Stimulated activated CD4-positive, alpha-beta T cell treated with anti-CD3 and anti-CD28 coated beads, Interleukin-15, amount 100 ng/mL, for 24 hours (primary cell): ENCODE data around the gene ISCA1.

Experiments
- DNase-seq: peaks from one replicate; pipeline ENCODE4 v3.0.0-alpha.2; 2020

ISCA1 gene

DNA sequence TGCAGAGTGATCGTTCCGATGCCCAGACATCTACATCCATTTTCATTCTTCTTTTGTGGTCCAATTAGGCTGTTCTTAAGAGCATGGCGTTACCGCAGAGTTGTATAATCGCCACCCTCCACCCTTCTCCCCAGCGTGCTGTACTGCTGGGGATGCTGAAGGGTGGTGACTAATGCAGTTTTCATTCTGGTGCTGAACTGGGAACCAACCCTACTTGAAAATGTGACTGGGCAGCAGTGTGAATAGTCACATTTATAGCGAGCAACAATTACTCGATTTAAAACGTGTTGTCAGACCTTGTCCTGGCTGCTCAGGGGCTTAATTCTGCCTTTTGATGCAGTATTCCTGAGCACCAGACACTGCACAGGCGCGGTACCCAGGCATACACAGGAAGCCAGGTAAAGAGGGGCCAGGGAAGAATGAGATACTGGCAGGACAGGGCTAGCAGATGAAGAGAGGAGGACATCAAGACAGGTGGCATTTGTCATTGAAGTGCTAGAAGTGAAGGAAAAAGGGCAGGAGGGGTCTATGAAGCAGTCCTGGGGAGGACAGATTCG lies 719 bp upstream of the ISCA1 start:
- no peak for DNase-seq

DNA sequence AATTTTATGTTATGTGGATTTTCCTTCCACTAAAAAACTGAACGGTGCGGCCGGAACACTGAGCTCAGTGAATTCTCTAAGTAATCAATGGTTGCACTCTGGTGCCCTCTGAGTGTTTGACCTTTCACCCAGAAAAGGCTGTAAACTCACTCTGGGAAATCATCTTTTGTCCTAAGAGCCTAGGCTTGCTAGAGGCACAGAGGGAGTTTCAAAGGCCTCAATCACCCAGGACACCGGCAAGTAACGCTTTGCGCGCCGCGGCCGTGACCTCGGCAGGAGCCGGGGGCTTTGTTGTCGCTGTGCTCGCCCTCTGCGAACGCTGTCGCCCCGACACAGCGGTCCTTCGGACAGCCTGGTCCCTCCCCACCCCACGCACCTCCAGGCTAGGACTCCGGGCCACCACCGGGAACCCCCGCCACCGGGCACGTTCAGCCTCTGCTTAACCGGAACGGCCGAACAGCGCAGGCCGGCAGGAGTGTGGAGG lies 703 bp downstream of the ISCA1 start:
- DNase-seq = no peak

- DNase-seq = no peak
Measured at GRCh38 chr9:86280580-86280979, 1.8 kb downstream of the ISCA1 start.

DNA sequence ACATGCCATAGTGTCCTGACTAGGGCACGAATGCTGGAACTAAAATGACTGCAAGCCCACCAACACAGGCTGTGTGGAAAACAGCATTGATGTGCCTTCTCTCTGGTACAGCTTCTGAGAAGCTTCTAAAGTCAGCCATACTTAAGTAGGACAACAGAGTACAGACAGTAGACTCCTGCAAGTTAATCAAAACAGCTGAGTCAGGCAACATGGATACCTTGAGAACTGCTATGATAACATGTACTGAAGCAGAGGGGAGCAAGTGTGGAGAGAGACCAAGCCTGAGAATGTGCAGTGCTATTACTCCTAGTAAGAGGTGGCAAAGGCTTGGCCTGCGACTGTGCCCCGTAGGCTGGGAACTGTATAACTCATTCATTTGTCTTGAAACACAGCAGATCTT lies 2.5 kb downstream of the ISCA1 start:
- DNase-seq = no peak

DNA sequence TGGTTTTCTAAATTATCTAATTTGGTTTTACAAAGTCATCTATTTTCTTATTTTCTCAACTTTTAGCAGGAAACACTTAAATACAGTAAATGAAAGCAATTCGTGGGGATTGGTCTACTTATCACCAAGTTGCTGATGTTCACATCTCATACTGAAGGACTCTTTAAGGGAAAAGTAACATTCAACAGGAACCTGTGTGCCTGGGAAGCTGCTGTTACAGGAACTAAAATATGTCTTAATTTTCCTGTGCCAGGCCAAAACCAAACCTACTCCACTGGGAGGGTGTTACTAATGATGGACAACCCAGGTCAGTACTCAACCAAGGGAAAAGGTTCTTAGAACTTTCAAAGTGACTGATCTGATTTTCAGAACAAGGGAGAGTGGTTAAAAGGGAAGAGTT lies 5.3 kb downstream of the ISCA1 start:
- no peak for DNase-seq

- no peak for DNase-seq
Measured at GRCh38 chr9:86275962-86276361, 6.4 kb downstream of the ISCA1 start.

- DNase-seq = no peak
Measured at GRCh38 chr9:86274821-86275643, 7.3 kb downstream of the ISCA1 start.

GRCh38 chr9:86272221-86272620 lies 10.1 kb downstream of the ISCA1 start:
- DNase-seq = no peak

- DNase-seq = no peak
Measured at GRCh38 chr9:86263876-86264275, 18.5 kb downstream of the ISCA1 start.

DNA sequence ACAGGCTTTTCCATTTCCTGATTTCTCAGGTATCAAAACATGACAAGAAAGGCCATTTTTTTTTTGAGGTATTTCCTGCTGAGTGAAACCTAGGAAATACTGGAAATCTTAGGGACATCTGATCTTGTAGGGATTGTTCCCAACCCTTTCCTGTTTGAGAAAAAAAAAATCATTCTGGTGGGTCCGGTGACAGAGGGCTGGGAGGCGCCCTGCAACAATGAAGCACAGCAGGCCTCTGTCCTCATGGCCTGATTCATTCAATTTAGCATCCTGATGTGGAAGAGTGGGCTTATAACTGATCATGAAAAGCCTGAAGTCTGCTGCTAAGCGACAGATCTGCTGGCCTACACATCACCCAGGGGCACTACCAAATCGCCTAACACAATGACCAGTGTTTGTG lies 19.8 kb downstream of the ISCA1 start:
- no peak for DNase-seq

GRCh38 chr9:86259557-86259956 lies 22.8 kb downstream of the ISCA1 start, which contains the start of gene C9orf153:
Gene C9orf153, minus strand, starts transcription at chr9:86259657. Its CDS starts 30,054 bp downstream, at chr9:86229603.
- no peak for DNase-seq

GRCh38 chr9:86257391-86257790 lies 24.9 kb downstream of the ISCA1 start:
- no peak for DNase-seq

DNA sequence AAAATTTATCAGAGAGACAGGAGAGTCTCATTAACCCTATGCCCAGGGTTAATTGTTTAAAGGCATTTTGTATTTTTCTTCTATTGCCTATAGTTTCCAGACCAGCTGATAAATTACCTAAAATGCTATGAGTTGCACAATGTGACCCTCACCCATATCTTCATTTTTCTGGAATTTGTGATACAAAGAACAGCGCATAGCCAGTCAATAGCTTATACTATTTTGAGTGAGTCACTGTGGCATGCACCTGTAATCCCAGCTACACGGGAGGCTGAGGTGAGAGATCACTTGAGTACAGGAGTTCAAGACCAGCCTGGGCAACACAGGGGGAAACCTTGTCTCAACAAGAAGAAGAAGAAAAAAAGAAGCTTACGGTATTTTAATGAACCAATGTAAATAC lies 25.7 kb downstream of the ISCA1 start:
- no peak for DNase-seq

DNA sequence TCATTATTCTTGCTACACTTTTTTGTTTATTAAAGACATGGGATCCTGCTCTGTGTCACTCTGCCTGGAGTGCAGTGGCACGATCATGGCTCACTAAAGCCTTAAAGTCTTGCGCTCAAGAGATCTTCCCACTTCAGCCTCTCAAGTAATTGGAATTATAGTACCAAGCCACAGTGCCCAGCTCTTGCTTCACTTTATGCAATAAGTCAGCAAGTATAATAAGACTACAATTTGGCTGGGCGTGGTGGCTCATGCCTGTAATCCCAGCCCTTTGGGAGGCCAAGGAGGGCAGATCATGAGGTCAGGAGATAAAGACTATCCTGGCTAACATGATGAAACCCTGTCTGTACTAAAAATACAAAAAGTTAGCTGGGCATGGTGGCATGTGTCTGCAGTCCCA lies 28.8 kb downstream of the ISCA1 start:
- no peak for DNase-seq

- no peak for DNase-seq
Measured at GRCh38 chr9:86252870-86253269, 29.5 kb downstream of the ISCA1 start.

- no peak for DNase-seq
Measured at GRCh38 chr9:86250123-86250522, 32.2 kb downstream of the ISCA1 start.

DNA sequence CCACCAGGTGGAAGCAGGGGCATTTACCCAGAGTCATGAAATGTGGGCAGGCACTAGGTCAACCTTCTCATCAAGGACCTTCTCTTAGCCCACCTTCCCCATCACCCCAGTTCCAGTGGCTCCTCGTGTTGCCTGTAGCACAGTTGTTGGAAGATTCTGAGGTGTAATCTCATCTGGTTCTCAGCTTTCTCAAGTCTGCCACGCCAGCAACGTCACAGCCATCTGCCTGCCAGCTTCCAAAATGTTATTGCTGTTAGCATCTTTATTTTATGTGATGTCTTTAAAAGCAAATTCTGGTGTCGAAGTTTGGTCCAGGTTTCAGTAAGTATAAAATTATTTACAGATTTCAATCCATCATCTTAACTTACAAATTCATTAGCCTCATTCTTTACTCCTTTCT lies 33.6 kb downstream of the ISCA1 start:
- no peak for DNase-seq

GRCh38 chr9:86246752-86247161 lies 35.6 kb downstream of the ISCA1 start:
- DNase-seq = no peak

DNA sequence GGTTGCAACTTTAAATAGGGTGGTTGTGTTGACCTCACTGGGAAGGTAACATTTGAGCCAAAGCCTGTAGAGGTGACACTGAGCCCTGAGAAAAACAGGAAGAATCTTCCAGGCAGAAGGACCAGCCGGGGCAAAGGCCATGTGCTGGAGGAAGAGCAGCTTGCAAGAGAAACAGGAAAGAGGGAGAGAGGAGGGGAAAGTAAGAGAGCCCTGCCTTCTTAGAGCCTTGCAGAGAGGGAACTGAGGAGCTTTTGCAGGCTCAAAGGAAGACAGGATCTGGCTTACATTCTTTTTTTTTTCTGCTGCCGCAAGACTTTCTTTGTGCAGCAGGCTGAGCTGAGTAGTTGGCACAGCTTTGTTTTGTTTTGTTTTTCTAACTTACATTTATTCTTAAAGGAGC lies 40.3 kb downstream of the ISCA1 start:
- DNase-seq = no peak

DNA sequence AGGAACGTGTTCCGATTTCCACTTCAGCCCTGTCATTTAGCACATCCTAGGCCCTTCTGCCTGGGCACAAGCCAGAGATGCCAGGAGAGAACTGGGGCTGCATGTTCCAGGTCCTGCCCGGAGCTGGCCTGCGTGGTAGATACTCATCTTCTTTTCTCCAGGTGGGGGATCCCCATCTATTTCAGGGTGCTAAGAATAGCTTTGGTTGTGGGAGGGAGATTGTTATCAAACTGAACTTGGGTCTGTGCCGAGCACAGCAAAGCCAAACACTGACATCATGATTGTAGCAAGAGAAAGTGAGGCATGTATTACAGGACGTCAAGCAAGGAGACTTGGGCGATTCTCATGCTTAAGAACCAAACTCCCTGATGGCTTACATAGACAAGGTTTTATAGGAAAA lies 41.1 kb downstream of the ISCA1 start:
- peak; percentile 13 for DNase-seq

- DNase-seq = no peak
Measured at GRCh38 chr9:86238861-86239770, 43.2 kb downstream of the ISCA1 start.

DNA sequence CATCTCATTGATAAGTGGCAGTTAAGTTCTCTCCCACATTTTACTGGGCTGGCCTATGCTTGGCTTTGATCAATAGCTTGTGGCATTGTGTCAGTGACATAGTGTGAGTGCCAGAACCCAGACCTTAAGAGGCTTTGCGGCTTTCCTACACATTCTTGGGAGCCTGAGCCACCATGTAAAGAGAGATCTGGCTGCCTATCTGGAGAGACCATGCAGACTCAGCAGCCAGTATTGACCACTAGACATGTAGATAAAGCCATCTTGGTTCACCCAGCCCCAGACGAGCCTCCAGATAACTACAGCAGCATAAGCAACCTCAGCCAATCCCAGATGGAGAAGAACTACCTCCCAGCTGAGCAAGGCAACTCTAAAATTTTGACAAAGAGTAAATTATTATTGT lies 51.5 kb downstream of the ISCA1 start:
- no peak for DNase-seq

DNA sequence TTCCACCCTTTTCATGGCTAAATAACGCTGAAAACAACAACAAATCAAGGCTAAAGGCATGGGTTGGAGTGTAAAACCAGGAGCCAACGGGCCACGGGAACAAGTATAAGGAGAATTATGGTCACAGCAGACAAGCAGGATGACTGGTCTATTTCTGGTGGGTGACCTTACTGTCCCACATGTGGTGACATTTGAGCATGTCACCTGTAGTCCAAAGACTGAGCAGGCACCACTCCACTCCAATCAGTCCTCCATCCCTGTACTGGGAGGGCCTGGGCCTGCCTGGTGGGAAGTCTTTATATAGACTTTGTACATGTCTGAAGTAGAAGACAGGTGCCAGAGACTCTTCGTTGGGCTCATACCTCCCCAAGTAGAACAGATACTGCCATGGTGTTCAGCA lies 59.7 kb downstream of the ISCA1 start:
- no peak for DNase-seq

DNA sequence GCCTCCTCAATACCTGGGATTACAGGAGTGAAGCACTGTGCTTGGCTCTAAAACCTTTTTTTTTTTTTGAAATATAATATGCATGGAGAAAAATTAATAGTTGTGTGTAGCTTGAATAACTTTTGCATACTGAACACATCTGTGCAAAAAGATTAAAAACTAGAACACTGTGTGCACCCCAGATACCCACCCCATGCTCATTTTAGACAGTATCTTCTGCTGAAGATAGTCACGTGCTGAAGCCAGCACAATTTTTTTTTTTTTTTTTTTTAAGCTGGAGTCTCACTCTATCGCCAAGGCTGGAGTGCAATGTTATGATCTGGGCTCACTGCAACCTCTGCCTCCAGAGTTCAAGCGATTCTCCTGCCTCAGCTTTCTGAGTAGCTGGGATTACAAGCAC lies 62.7 kb downstream of the ISCA1 start:
- no peak for DNase-seq
